ENCODE results near the gene BABAM2. TPM values are rescaled to one million over a fixed set of nuclear protein-coding genes. Genes with fewer than 3 reads are reported as not detected.

Gene BABAM2
- total RNA-seq, 1 donor = 42.0 TPM

DNA sequence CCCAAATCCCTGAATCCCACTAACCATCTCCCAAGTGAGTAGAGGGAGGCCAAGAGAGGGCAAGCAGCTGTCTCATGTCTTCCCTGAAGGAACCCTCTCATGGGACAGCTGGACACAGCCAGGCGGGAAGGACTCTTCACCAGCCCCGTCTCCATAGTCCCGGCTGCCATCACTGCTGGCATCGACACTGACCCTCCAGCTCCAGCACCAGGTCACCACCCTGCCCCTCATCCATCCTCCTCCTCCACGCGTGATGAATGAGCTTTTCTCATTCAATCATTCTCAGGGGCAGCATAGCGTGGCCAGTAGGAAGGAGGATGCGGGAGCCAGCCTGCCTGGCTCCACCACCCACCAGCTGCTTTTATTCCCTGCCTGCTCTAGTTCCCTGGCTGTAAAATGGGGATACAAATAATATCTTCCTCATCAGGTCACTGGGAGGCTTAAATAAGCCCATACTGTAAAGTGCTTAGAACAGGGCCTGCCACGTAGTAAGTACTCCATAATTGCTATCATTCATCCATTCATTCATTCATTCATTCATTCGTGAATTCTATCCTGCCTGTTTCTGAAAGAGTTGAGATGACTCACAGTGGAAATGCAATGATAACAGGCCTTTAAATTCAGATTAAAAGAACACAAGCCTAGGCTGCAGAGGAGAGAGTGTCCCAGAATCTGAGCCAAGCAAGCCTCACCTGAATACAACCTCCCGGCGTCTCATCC is 471.6 kb downstream of the BABAM2 start:
- H4K20me1 ChIP-seq (ENCODE audit: insufficient read depth, low read length) = no peaks in the 10 kb centered on the region
- H3K36me3 ChIP-seq (ENCODE audit: insufficient read depth, low read length) = no peaks in the 10 kb centered on the region
- no peak for DNase-seq (ENCODE audit: insufficient read length, low spot score, missing footprints)
- H2AFZ ChIP-seq (ENCODE audit: low read length) = no peak overlapping the region
- no peaks in the 10 kb centered on the region for H3K79me2 ChIP-seq (ENCODE audit: insufficient read depth, low read length)
- H3K4me1 ChIP-seq (ENCODE audit: insufficient read depth, low read length) = peaks cover 27% of the 10 kb centered on the region
- no peak overlapping the region for H3K4me3 ChIP-seq (ENCODE audit: insufficient read depth, low read length)
- H3K9me3 ChIP-seq (ENCODE audit: low read depth, low read length) = no peaks in the 10 kb centered on the region
- H3K27me3 ChIP-seq (ENCODE audit: insufficient read depth, low read length) = no peaks in the 10 kb centered on the region
- H3K27ac ChIP-seq (ENCODE audit: low read depth, low read length) = peak overlapping the region; percentile 67
- TF ChIP-seq, protein P1, sequence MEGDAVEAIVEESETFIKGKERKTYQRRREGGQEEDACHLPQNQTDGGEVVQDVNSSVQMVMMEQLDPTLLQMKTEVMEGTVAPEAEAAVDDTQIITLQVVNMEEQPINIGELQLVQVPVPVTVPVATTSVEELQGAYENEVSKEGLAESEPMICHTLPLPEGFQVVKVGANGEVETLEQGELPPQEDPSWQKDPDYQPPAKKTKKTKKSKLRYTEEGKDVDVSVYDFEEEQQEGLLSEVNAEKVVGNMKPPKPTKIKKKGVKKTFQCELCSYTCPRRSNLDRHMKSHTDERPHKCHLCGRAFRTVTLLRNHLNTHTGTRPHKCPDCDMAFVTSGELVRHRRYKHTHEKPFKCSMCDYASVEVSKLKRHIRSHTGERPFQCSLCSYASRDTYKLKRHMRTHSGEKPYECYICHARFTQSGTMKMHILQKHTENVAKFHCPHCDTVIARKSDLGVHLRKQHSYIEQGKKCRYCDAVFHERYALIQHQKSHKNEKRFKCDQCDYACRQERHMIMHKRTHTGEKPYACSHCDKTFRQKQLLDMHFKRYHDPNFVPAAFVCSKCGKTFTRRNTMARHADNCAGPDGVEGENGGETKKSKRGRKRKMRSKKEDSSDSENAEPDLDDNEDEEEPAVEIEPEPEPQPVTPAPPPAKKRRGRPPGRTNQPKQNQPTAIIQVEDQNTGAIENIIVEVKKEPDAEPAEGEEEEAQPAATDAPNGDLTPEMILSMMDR (IDR thresholded peaks at IDR 0.05; ENCODE audit: extremely low read depth, low read depth, low read length) = no peak
- no peak overlapping the region for H3K4me2 ChIP-seq (ENCODE audit: insufficient read depth, low read length)

- H3K4me1 ChIP-seq (ENCODE audit: insufficient read depth, low read length) = peaks cover 27% of the 10 kb centered on the region
- no peak overlapping the region for H3K27ac ChIP-seq (ENCODE audit: low read depth, low read length)
- H3K27me3 ChIP-seq (ENCODE audit: insufficient read depth, low read length) = no peaks in the 10 kb centered on the region
- peak; percentile 72 for DNase-seq (ENCODE audit: insufficient read length, low spot score, missing footprints)
- H3K4me3 ChIP-seq (ENCODE audit: insufficient read depth, low read length) = no peak overlapping the region
- no peak overlapping the region for H3K4me2 ChIP-seq (ENCODE audit: insufficient read depth, low read length)
- TF ChIP-seq, protein P1 (IDR thresholded peaks at IDR 0.05; ENCODE audit: extremely low read depth, low read depth, low read length) = no peak
- no peak overlapping the region for H2AFZ ChIP-seq (ENCODE audit: low read length)
- H3K36me3 ChIP-seq (ENCODE audit: insufficient read depth, low read length) = no peaks in the 10 kb centered on the region
- H3K9me3 ChIP-seq (ENCODE audit: low read depth, low read length) = no peaks in the 10 kb centered on the region
- no peaks in the 10 kb centered on the region for H3K79me2 ChIP-seq (ENCODE audit: insufficient read depth, low read length)
- no peaks in the 10 kb centered on the region for H4K20me1 ChIP-seq (ENCODE audit: insufficient read depth, low read length)
These were observed 472.5 kb downstream of the BABAM2 start for GRCh38 chr2:28362991-28363521.

GRCh38 chr2:28363686-28364280 is 473.3 kb downstream of the BABAM2 start:
- H4K20me1 ChIP-seq (ENCODE audit: insufficient read depth, low read length) = no peaks in the 10 kb centered on the region
- H3K9me3 ChIP-seq (ENCODE audit: low read depth, low read length) = no peaks in the 10 kb centered on the region
- H2AFZ ChIP-seq (ENCODE audit: low read length) = no peak overlapping the region
- no peaks in the 10 kb centered on the region for H3K79me2 ChIP-seq (ENCODE audit: insufficient read depth, low read length)
- TF ChIP-seq, protein P1 (IDR thresholded peaks at IDR 0.05; ENCODE audit: extremely low read depth, low read depth, low read length) = no peak
- H3K27ac ChIP-seq (ENCODE audit: low read depth, low read length) = no peak overlapping the region
- no peaks in the 10 kb centered on the region for H3K36me3 ChIP-seq (ENCODE audit: insufficient read depth, low read length)
- DNase-seq (ENCODE audit: insufficient read length, low spot score, missing footprints) = peak; percentile 69
- no peaks in the 10 kb centered on the region for H3K27me3 ChIP-seq (ENCODE audit: insufficient read depth, low read length)
- no peak overlapping the region for H3K4me2 ChIP-seq (ENCODE audit: insufficient read depth, low read length)
- H3K4me3 ChIP-seq (ENCODE audit: insufficient read depth, low read length) = no peak overlapping the region
- H3K4me1 ChIP-seq (ENCODE audit: insufficient read depth, low read length) = peaks cover 22% of the 10 kb centered on the region

- Histone ChIP-seq H4K20me1 (ENCODE audit: insufficient read depth, low read length) (no peaks in the 10 kb centered on the region), H3K36me3 (ENCODE audit: insufficient read depth, low read length) (no peaks in the 10 kb centered on the region), H3K4me1 (ENCODE audit: insufficient read depth, low read length) (peaks cover 14% of the 10 kb centered on the region), H3K4me2 (ENCODE audit: insufficient read depth, low read length) (no peak overlapping the region), H2AFZ (ENCODE audit: low read length) (no peak overlapping the region), H3K79me2 (ENCODE audit: insufficient read depth, low read length) (no peaks in the 10 kb centered on the region), H3K27me3 (ENCODE audit: insufficient read depth, low read length) (no peaks in the 10 kb centered on the region), H3K4me3 (ENCODE audit: insufficient read depth, low read length) (no peak overlapping the region), H3K27ac (ENCODE audit: low read depth, low read length) (no peak overlapping the region), H3K9me3 (ENCODE audit: low read depth, low read length) (no peaks in the 10 kb centered on the region)
- DNase-seq (ENCODE audit: insufficient read length, low spot score, missing footprints) = peak; percentile 84
- TF ChIP-seq, protein P1 (IDR thresholded peaks at IDR 0.05; ENCODE audit: extremely low read depth, low read depth, low read length) = no peak
These were observed 474.1 kb downstream of the BABAM2 start for GRCh38 chr2:28364610-28365009.

Data from osteoblast (primary cell).